NT2/D1 (cell line): Measurements from ENCODE around the gene VAV3.

Experiments
- SUZ12 ChIP-seq: IDR thresholded peaks from 2 replicates; pipeline ENCODE4 v1.6.1; 2011; ENCODE audit not compliant: insufficient read length, insufficient read depth; ENCODE audit errors: extremely low read depth
- YY1 ChIP-seq: IDR thresholded peaks from 2 replicates; pipeline ENCODE4 v1.6.1; 2011; ENCODE audit not compliant: insufficient read length, insufficient read depth

GRCh38 chr1:107664982-107665925 is 299.7 kb downstream of the VAV3 start:
- TF ChIP-seq YY1, result no peak
- no peak for TF ChIP-seq SUZ12
